Measurements from ENCODE around the gene FLOT2.

DNA sequence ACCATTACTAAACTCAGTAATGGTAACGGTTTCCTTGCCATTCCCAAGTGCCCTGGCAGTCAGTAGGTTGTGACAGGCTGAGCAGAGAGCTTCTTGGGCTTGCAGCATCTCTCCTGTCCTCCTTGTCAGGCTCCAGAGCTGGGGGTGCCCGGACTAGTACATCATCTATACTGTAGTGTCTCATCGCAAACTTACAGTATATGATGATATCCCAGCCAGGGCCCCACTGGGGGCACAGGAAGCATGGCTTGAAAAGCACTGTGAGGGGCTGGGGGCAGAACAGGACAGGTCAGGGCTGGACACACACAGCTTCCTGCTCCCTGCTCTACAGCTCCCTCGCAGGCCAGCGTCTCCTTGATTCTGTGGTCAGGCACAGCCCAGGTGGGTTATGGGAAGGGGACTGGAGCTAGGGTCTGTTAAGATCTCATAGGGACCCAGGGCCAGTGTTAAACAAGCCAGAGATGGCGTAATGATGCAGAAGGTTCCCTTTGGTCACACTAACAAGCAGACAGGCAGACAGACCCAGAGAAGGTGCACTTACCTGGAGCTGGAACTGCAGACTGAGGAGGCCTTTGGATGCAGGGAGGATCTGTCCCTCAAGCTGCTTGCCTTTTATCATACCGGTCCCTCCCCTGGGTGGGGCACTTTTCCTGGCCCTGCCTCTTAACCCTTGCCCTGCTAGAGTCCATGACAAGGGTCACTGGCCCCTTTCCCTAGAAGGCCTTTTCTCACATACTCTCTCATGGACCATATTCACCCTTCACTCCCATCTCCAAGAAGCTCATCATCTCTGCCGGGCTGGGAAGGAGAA lies 35.9 kb downstream of the FLOT2 start:
- TF ChIP-seq, protein P1, sequence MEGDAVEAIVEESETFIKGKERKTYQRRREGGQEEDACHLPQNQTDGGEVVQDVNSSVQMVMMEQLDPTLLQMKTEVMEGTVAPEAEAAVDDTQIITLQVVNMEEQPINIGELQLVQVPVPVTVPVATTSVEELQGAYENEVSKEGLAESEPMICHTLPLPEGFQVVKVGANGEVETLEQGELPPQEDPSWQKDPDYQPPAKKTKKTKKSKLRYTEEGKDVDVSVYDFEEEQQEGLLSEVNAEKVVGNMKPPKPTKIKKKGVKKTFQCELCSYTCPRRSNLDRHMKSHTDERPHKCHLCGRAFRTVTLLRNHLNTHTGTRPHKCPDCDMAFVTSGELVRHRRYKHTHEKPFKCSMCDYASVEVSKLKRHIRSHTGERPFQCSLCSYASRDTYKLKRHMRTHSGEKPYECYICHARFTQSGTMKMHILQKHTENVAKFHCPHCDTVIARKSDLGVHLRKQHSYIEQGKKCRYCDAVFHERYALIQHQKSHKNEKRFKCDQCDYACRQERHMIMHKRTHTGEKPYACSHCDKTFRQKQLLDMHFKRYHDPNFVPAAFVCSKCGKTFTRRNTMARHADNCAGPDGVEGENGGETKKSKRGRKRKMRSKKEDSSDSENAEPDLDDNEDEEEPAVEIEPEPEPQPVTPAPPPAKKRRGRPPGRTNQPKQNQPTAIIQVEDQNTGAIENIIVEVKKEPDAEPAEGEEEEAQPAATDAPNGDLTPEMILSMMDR (conservative IDR thresholded peaks at IDR 0.05) = no peak
- TF ChIP-seq EZH2 (IDR thresholded peaks at IDR 0.05; ENCODE audit: low read depth) = no peak

Measured in PC-9 (cell line).